Ureter (tissue), 1 donor: Measurements from ENCODE around the gene KLK1. TPM values are rescaled to one million over a fixed set of nuclear protein-coding genes. Genes with fewer than 3 reads are reported as not detected.
"Not testable (repeated sequence)": the region's sequence is repeated elsewhere in the genome, so short reads cannot be mapped to it uniquely, and the experiment has no call there.

Experiments used
- DNase-seq: peaks from one replicate; pipeline ENCODE4 v3.0.0-alpha.2; 2020; ENCODE audit warnings: low spot score
- total RNA-seq: library from RNA; stranded (reverse); gene quantifications from one replicate; pipeline ENCODE4 v1.2.4, GENCODE V29; 2023
- donor health status: DM: yes; HTN: yes; CAD: no.

Gene KLK1
- total RNA-seq, 1 donor from 2014 or later, result 0.60 TPM

- DNase-seq, result not testable (repeated sequence)
Measured at GRCh38 chr19:50770164-50770563, 53.4 kb downstream of the KLK1 start, which contains the start of gene GPR32. TSS of gene GPR32 (plus strand) at chr19:50770464. CDS start at chr19:50770601, 137 bp downstream.

Other genes with a start within 250 kb of the KLK1 start
- gene SYT3, start 183.9 kb downstream of the KLK1 start, total RNA-seq, result 0.96 TPM
- 1.6 TPM for gene C19orf81, start 174.3 kb downstream of the KLK1 start, total RNA-seq
- 0.29 TPM for gene SHANK1, start 104.0 kb downstream of the KLK1 start, total RNA-seq
- gene CLEC11A, start 100.4 kb downstream of the KLK1 start, total RNA-seq, result 8.1 TPM
- not detected for gene GPR32, start 53.3 kb downstream of the KLK1 start, total RNA-seq
- gene ACP4, start 33.4 kb downstream of the KLK1 start, total RNA-seq, result not detected
- not detected for gene KLK15, start 9.8 kb upstream of the KLK1 start, total RNA-seq
- gene KLK3, start 31.1 kb upstream of the KLK1 start, total RNA-seq, result not detected
- not detected for gene KLK2, start 49.7 kb upstream of the KLK1 start, total RNA-seq
- gene KLK4, start 87.6 kb upstream of the KLK1 start, total RNA-seq, result not detected
- not detected for gene KLK5, start 129.3 kb upstream of the KLK1 start, total RNA-seq
- not detected for gene KLK6, start 145.8 kb upstream of the KLK1 start, total RNA-seq
- not detected for gene KLK7, start 160.1 kb upstream of the KLK1 start, total RNA-seq
- gene KLK8, start 177.8 kb upstream of the KLK1 start, total RNA-seq, result not detected
- 0.29 TPM for gene KLK10, start 195.9 kb upstream of the KLK1 start, total RNA-seq
- gene KLK11, start 202.8 kb upstream of the KLK1 start, total RNA-seq, result 1.0 TPM
- gene KLK12, start 211.2 kb upstream of the KLK1 start, total RNA-seq, result not detected
- not detected for gene KLK13, start 241.3 kb upstream of the KLK1 start, total RNA-seq